ENCODE results near the gene AKAP12. TPM values are rescaled to one million over a fixed set of nuclear protein-coding genes. Genes with fewer than 3 reads are reported as not detected.

AKAP12 gene
- total and polyA plus RNA-seq, 2 donors (not counting 1 experiment from before 2014, with no cell fraction given), result 0.04 to 0.22 TPM

GRCh38 chr6:151233731-151234130, 6.0 kb upstream of the AKAP12 start:
- POLR2A ChIA-PET, result no interaction called here
- Mint-ChIP-seq H3K27ac (no peak overlapping the region), H3K4me1 (no peaks in the 10 kb centered on the region), H3K27me3 (peaks cover 30% of the 10 kb centered on the region), H3K4me3 (no peak overlapping the region), H3K9me3 (ENCODE audit: insufficient read depth) (no peaks in the 10 kb centered on the region)
- Histone ChIP-seq H3K79me2 (ENCODE audit: control insufficient read depth, insufficient read depth, low read length) (no peaks in the 10 kb centered on the region), H3K36me3 (replicated peaks in 1 of 2; ENCODE audit: control extremely low read depth in 1 of 2, control insufficient read depth in 1 of 2, extremely low read depth in 1 of 2, insufficient read depth in 2 of 2, low read length in 1 of 2) (no peaks in the 10 kb centered on the region), H3K4me1 (ENCODE audit: control insufficient read depth in 2 of 2, insufficient read depth in 2 of 2, low read length in 2 of 2) (no peaks in the 10 kb centered on the region), H4K20me1 (ENCODE audit: control insufficient read depth, insufficient read depth, low read length, poor library complexity, severe bottlenecking) (no peaks in the 10 kb centered on the region), H3K27me3 (replicated peaks in 1 of 4; ENCODE audit: control extremely low read depth in 1 of 4, control insufficient read depth in 3 of 4, insufficient read depth in 4 of 4, low read length in 3 of 4) (peaks cover 0 to 7% (median 2%) of the 10 kb centered on the region in 4 experiments), H2AFZ (ENCODE audit: insufficient read depth, low read depth, low read length, poor library complexity, severe bottlenecking) (no peak overlapping the region), H3K9me3 (ENCODE audit: control extremely low read depth in 1 of 3, control insufficient read depth in 2 of 3, insufficient read depth in 1 of 3, low read length in 2 of 3) (no peaks in the 10 kb centered on the region), H3K27ac (ENCODE audit: low read length in 2 of 2) (no peak overlapping the region), H3K4me3 (ENCODE audit: control extremely low read depth in 1 of 5, extremely low read depth in 1 of 5, insufficient read depth in 1 of 5, low read depth in 2 of 5, low read length in 4 of 5) (no peak overlapping the region), H3K4me2 (replicated peaks; ENCODE audit: low read depth, low read length, poor library complexity, severe bottlenecking) (no peak overlapping the region), H3K9ac (ENCODE audit: low read length) (no peak overlapping the region)
- WGBS (ENCODE audit: insufficient coverage), result 100% methylated on average over 2 of the region's 7 CpGs
- DNase-seq (no peak), ATAC-seq (ENCODE audit: low read depth) (no peak)
- TF ChIP-seq EZH2 (IDR thresholded peaks at IDR 0.05; ENCODE audit: borderline replicate concordance, insufficient read depth, low read depth, low read length, poor library complexity, severe bottlenecking), result no peak
- TF ChIP-seq, protein P1, sequence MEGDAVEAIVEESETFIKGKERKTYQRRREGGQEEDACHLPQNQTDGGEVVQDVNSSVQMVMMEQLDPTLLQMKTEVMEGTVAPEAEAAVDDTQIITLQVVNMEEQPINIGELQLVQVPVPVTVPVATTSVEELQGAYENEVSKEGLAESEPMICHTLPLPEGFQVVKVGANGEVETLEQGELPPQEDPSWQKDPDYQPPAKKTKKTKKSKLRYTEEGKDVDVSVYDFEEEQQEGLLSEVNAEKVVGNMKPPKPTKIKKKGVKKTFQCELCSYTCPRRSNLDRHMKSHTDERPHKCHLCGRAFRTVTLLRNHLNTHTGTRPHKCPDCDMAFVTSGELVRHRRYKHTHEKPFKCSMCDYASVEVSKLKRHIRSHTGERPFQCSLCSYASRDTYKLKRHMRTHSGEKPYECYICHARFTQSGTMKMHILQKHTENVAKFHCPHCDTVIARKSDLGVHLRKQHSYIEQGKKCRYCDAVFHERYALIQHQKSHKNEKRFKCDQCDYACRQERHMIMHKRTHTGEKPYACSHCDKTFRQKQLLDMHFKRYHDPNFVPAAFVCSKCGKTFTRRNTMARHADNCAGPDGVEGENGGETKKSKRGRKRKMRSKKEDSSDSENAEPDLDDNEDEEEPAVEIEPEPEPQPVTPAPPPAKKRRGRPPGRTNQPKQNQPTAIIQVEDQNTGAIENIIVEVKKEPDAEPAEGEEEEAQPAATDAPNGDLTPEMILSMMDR (IDR thresholded peaks at IDR 0.05), result no peak
- intact Hi-C loops (cut with micrococcal nuclease), result no loop called here
- CTCF ChIA-PET, result no interaction called here

- POLR2A ChIA-PET, result interaction anchor here (0.6 kb wide), 1 partner anchor 324 kb away, joined by 3 read pairs; no protein-coding TSS in a partner anchor
- Mint-ChIP-seq H3K9me3 (ENCODE audit: insufficient read depth) (no peaks in the 10 kb centered on the region), H3K27ac (no peak overlapping the region), H3K4me3 (no peak overlapping the region), H3K27me3 (peaks cover 38% of the 10 kb centered on the region), H3K4me1 (peaks cover 15% of the 10 kb centered on the region)
- Histone ChIP-seq H3K27ac (ENCODE audit: low read length in 2 of 2) (no peak overlapping the region), H4K20me1 (ENCODE audit: control insufficient read depth, insufficient read depth, low read length, poor library complexity, severe bottlenecking) (no peaks in the 10 kb centered on the region), H3K79me2 (ENCODE audit: control insufficient read depth, insufficient read depth, low read length) (no peaks in the 10 kb centered on the region), H2AFZ (ENCODE audit: insufficient read depth, low read depth, low read length, poor library complexity, severe bottlenecking) (no peak overlapping the region), H3K27me3 (replicated peaks in 1 of 4; ENCODE audit: control extremely low read depth in 1 of 4, control insufficient read depth in 3 of 4, insufficient read depth in 4 of 4, low read length in 3 of 4) (peaks cover 0 to 32% (median 14%) of the 10 kb centered on the region in 4 experiments), H3K4me2 (replicated peaks; ENCODE audit: low read depth, low read length, poor library complexity, severe bottlenecking) (no peak overlapping the region), H3K9ac (ENCODE audit: low read length) (no peak overlapping the region), H3K4me1 (ENCODE audit: control insufficient read depth in 2 of 2, insufficient read depth in 2 of 2, low read length in 2 of 2) (peaks cover 9 to 20% of the 10 kb centered on the region in 2 donors), H3K4me3 (ENCODE audit: control extremely low read depth in 1 of 5, extremely low read depth in 1 of 5, insufficient read depth in 1 of 5, low read depth in 2 of 5, low read length in 4 of 5) (no peak overlapping the region), H3K36me3 (replicated peaks in 1 of 2; ENCODE audit: control extremely low read depth in 1 of 2, control insufficient read depth in 1 of 2, extremely low read depth in 1 of 2, insufficient read depth in 2 of 2, low read length in 1 of 2) (no peaks in the 10 kb centered on the region), H3K9me3 (ENCODE audit: control extremely low read depth in 1 of 3, control insufficient read depth in 2 of 3, insufficient read depth in 1 of 3, low read length in 2 of 3) (no peaks in the 10 kb centered on the region)
- DNase-seq, result no peak
- CTCF ChIA-PET, result no interaction called here
- intact Hi-C loops (cut with micrococcal nuclease), result no loop called here
- no peak for TF ChIP-seq EZH2 (IDR thresholded peaks at IDR 0.05; ENCODE audit: borderline replicate concordance, insufficient read depth, low read depth, low read length, poor library complexity, severe bottlenecking)
- TF ChIP-seq, protein P1 (IDR thresholded peaks at IDR 0.05), result no peak
- no peak for ATAC-seq (ENCODE audit: low read depth)
- WGBS (ENCODE audit: insufficient coverage), result 43% methylated on average over 2 of the region's 6 CpGs
These were observed 2.9 kb upstream of the AKAP12 start for GRCh38 chr6:151236668-151237401.

Measured in B cell (primary cell).